Neural cell (in vitro differentiated cells): ENCODE results near the gene DIS3L2. TPM values are rescaled to one million over a fixed set of nuclear protein-coding genes. Genes with fewer than 3 reads are reported as not detected.

Experiments used
- H2AFZ ChIP-seq: fragments of 200-600, 300-800 bp; sonication (generic), shearing (Covaris generic); 2 replicates; pipeline ENCODE4 v1.6.0; 2014; ENCODE audit warnings: low read depth, mild to moderate bottlenecking, antibody characterized with exemption, low read length, moderate library complexity
- H3F3A ChIP-seq: fragments of 200-600 bp; shearing (Covaris generic); 2 replicates; pipeline ENCODE4 v1.6.1; 2016; ENCODE audit warnings: mild to moderate bottlenecking, moderate library complexity, mixed read lengths, antibody characterized with exemption, low read length; ENCODE audit not compliant: insufficient read depth, poor library complexity, severe bottlenecking
- H3K27ac ChIP-seq: fragments of 200-600, 300-800 bp; sonication (generic), shearing (Covaris generic); 2 replicates; pipeline ENCODE4 v1.5.1; 2014; ENCODE audit warnings: mild to moderate bottlenecking, low read length, moderate library complexity
- H3K27me3 ChIP-seq: fragments of 300-800, 200-600 bp; sonication (generic), shearing (Covaris generic); 2 replicates; pipeline ENCODE4 v1.6.0; 2014; ENCODE audit warnings: mild to moderate bottlenecking, low read depth, low read length, moderate library complexity; ENCODE audit not compliant: insufficient read depth
- H3K36me3 ChIP-seq: fragments of 300-800, 200-600 bp; sonication (generic), shearing (Covaris generic); 2 replicates; pipeline ENCODE4 v1.5.1; 2014; ENCODE audit warnings: mild to moderate bottlenecking, antibody characterized with exemption, low read length, moderate library complexity; ENCODE audit not compliant: insufficient read depth
- H3K4me2 ChIP-seq: fragments of 300-800, 200-600 bp; sonication (generic), shearing (Covaris generic); 2 replicates; pipeline ENCODE4 v1.6.0; 2014; ENCODE audit warnings: mild to moderate bottlenecking, low read length
- H3K4me3 ChIP-seq: fragments of 300-800, 200-600 bp; sonication (generic), shearing (Covaris generic); 2 replicates; pipeline ENCODE4 v1.5.1; 2014; ENCODE audit warnings: mild to moderate bottlenecking, low read length, moderate library complexity
- H3K79me2 ChIP-seq: fragments of 200-600 bp; shearing (Covaris generic); replicated peaks from 2 replicates; pipeline ENCODE4 v1.6.0; 2014; ENCODE audit warnings: mild to moderate bottlenecking, low read length, moderate library complexity; ENCODE audit not compliant: insufficient read depth
- H3K9ac ChIP-seq: fragments of 300-800, 200-600 bp; sonication (generic), shearing (Covaris generic); 2 replicates; pipeline ENCODE4 v1.6.1; 2016; ENCODE audit warnings: mild to moderate bottlenecking, low read length, mixed read lengths
- H3K9me2 ChIP-seq: fragments of 200-600 bp; shearing (Covaris generic); 2 replicates; pipeline ENCODE4 v1.6.1; 2016; ENCODE audit warnings: mild to moderate bottlenecking, low read length, mixed read lengths; ENCODE audit not compliant: insufficient read depth
- H3K9me3 ChIP-seq: fragments of 200-600, 300-800 bp; sonication (generic), shearing (Covaris generic); 2 replicates; pipeline ENCODE4 v1.6.1; 2016; ENCODE audit warnings: mild to moderate bottlenecking, mixed run types, low read length, moderate library complexity, mixed read lengths
- H4K20me1 ChIP-seq: fragments of 200-600 bp; shearing (Covaris generic); 2 replicates; pipeline ENCODE4 v1.6.1; 2016; ENCODE audit warnings: mild to moderate bottlenecking, mixed run types; ENCODE audit not compliant: insufficient read depth
- CTCF ChIP-seq: fragments of 450-650 bp; IDR thresholded peaks from 2 replicates; pipeline ENCODE4 v1.5.1; 2014; ENCODE audit warnings: antibody characterized with exemption, mild to moderate bottlenecking, moderate library complexity; ENCODE audit not compliant: poor library complexity, severe bottlenecking
- EP300 ChIP-seq: fragments of 450-650 bp; conservative IDR thresholded peaks from 2 replicates; pipeline ENCODE4 v1.6.1; 2014; ENCODE audit warnings: antibody characterized with exemption, mild to moderate bottlenecking, moderate library complexity; ENCODE audit not compliant: poor library complexity, severe bottlenecking
- EZH2 ChIP-seq: fragments of 200-600, 300-800 bp; shearing (Covaris generic), sonication (generic); IDR thresholded peaks from 2 replicates; pipeline ENCODE4 v1.6.1; 2014; ENCODE audit warnings: antibody characterized with exemption, low read length, borderline replicate concordance, mild to moderate bottlenecking; ENCODE audit not compliant: insufficient read depth, poor library complexity, severe bottlenecking
- MXI1 ChIP-seq: fragments of 450-650 bp; conservative IDR thresholded peaks from 2 replicates; pipeline ENCODE4 v1.6.1; 2014; ENCODE audit warnings: antibody characterized with exemption, mild to moderate bottlenecking; ENCODE audit not compliant: poor library complexity, severe bottlenecking
- POLR2AphosphoS5 ChIP-seq: IDR thresholded peaks from 2 replicates; pipeline ENCODE4 v1.6.1; 2012
- RAD21 ChIP-seq: fragments of 450-650 bp; conservative IDR thresholded peaks from 2 replicates; pipeline ENCODE4 v1.6.1; 2014; ENCODE audit warnings: antibody characterized with exemption, mild to moderate bottlenecking, moderate library complexity
- REST ChIP-seq: IDR thresholded peaks from 2 replicates; pipeline ENCODE4 v1.6.1; 2012; ENCODE audit warnings: borderline replicate concordance
- SMC3 ChIP-seq: fragments of 450-650 bp; conservative IDR thresholded peaks from 2 replicates; pipeline ENCODE4 v1.6.1; 2014; ENCODE audit warnings: antibody characterized with exemption, mild to moderate bottlenecking, moderate library complexity; ENCODE audit not compliant: poor library complexity
- TAF1 ChIP-seq: IDR thresholded peaks from 2 replicates; pipeline ENCODE4 v1.6.1; 2012; ENCODE audit warnings: low read depth
- polyA plus RNA-seq: library from polyadenylated mRNA; depleted of rRNA; stranded (reverse); fragments of >200 nt; gene quantifications from 2 replicates; pipeline ENCODE4 v1.2.3, GENCODE V29; 2014

The DIS3L2 gene
- polyA plus RNA-seq, 1 donor from 2014 or later: 20.0 TPM

GRCh38 chr2:232006253-232006652 is 44.7 kb downstream of the DIS3L2 start (continued):
- TF ChIP-seq POLR2AphosphoS5 (no peak), EZH2 (no peak)

GRCh38 chr2:232008907-232009638 is 47.6 kb downstream of the DIS3L2 start:
- H3K9ac ChIP-seq: no peak overlapping the region
- H3F3A ChIP-seq: no peaks in the 10 kb centered on the region
- no peaks in the 10 kb centered on the region for H3K36me3 ChIP-seq
- no peak overlapping the region for H3K27ac ChIP-seq
- TF ChIP-seq EZH2 (no peak), RAD21 (no peak), REST (no peak), SMC3 (no peak), EP300 (no peak), MXI1 (no peak), POLR2AphosphoS5 (no peak), TAF1 (no peak), CTCF (no peak)
- H3K4me3 ChIP-seq: no peak overlapping the region
- no peaks in the 10 kb centered on the region for H3K79me2 ChIP-seq
- H2AFZ ChIP-seq: no peak overlapping the region
- H4K20me1 ChIP-seq: no peaks in the 10 kb centered on the region
- no peak overlapping the region for H3K4me2 ChIP-seq
- H3K9me3 ChIP-seq: no peaks in the 10 kb centered on the region
- no peaks in the 10 kb centered on the region for H3K9me2 ChIP-seq
- H3K27me3 ChIP-seq: no peaks in the 10 kb centered on the region

GRCh38 chr2:232009639-232010274 is 48.2 kb downstream of the DIS3L2 start:
- no peak overlapping the region for H3K4me2 ChIP-seq
- no peaks in the 10 kb centered on the region for H4K20me1 ChIP-seq
- H3K9me2 ChIP-seq: no peaks in the 10 kb centered on the region

More at GRCh38 chr2:232009639-232010274, 48.2 kb downstream of the DIS3L2 start:
- no peak overlapping the region for H3K9ac ChIP-seq
- H3K79me2 ChIP-seq: no peaks in the 10 kb centered on the region
- no peak overlapping the region for H2AFZ ChIP-seq
- H3F3A ChIP-seq: no peaks in the 10 kb centered on the region
- no peaks in the 10 kb centered on the region for H3K36me3 ChIP-seq
- no peaks in the 10 kb centered on the region for H3K27me3 ChIP-seq
- H3K27ac ChIP-seq: no peak overlapping the region
- TF ChIP-seq POLR2AphosphoS5 (no peak), MXI1 (no peak), CTCF (no peak), REST (no peak), EZH2 (no peak), EP300 (no peak), TAF1 (no peak), RAD21 (no peak), SMC3 (no peak)
- no peaks in the 10 kb centered on the region for H3K9me3 ChIP-seq
- no peak overlapping the region for H3K4me3 ChIP-seq
